AG09319 (cell line): ENCODE results near the gene OR51E2.
"Not testable (repeated sequence)": the region's sequence is repeated elsewhere in the genome, so short reads cannot be mapped to it uniquely, and the experiment has no call there.

Experiments used
- DNase-seq: peaks from one replicate; pipeline ENCODE4 v3.0.0-alpha.2; 2010; ENCODE audit warnings: low read depth; ENCODE audit errors: extremely low read depth
- TF ChIP-seq, protein P1 (sequence below): IDR thresholded peaks from 2 replicates; pipeline ENCODE4 v1.5.1; 2011; ENCODE audit warnings: low read depth, mild to moderate bottlenecking, inconsistent platforms, low read length, moderate library complexity

The OR51E2 gene

DNA sequence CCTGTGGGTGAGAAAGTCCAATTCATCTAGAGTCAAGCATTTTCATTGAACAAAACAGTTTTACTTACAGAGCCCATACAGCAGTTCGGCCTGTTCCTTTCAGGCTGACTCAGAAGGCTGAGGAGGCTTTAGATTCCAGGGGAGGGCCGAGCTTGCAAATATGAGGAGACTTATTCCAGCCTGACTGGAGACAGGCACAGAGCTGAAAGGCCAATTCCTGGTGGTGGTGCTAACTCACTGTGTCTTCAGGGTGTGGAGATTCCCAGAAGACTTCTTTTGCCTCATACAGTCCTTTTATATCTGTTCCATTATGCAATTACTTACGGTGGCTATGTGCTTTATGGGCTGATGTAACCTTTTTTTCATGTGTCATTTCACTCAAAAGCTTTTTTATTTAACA, at the start of gene OR51E2:
OR51E2 (minus strand) TSS at position 269 of the 400 bp plus-strand sequence. CDS start 15,142 bp downstream, outside the sequence.
- TF ChIP-seq, protein P1, sequence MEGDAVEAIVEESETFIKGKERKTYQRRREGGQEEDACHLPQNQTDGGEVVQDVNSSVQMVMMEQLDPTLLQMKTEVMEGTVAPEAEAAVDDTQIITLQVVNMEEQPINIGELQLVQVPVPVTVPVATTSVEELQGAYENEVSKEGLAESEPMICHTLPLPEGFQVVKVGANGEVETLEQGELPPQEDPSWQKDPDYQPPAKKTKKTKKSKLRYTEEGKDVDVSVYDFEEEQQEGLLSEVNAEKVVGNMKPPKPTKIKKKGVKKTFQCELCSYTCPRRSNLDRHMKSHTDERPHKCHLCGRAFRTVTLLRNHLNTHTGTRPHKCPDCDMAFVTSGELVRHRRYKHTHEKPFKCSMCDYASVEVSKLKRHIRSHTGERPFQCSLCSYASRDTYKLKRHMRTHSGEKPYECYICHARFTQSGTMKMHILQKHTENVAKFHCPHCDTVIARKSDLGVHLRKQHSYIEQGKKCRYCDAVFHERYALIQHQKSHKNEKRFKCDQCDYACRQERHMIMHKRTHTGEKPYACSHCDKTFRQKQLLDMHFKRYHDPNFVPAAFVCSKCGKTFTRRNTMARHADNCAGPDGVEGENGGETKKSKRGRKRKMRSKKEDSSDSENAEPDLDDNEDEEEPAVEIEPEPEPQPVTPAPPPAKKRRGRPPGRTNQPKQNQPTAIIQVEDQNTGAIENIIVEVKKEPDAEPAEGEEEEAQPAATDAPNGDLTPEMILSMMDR = no peak
- no peak for DNase-seq

DNA sequence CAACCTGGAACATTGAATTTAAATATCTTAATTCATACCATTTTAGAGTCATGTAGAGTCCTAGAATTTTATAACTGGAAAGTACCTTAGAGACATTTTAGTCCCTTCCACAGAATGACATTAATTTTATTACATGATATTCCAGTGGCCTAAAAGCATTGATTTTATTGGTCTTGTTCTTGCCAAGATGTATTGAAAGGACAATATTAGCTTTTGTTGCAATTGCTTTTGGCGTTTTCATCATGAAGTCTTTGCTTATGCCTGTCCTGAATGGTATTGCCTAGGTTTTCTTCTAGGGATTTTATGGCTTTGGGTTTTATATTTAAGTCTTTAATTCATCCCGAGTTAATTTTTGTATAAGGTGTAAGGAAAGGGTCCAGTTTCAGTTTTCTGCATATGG, 43.1 kb upstream of the OR51E2 start:
- TF ChIP-seq, protein P1 = no peak

DNA sequence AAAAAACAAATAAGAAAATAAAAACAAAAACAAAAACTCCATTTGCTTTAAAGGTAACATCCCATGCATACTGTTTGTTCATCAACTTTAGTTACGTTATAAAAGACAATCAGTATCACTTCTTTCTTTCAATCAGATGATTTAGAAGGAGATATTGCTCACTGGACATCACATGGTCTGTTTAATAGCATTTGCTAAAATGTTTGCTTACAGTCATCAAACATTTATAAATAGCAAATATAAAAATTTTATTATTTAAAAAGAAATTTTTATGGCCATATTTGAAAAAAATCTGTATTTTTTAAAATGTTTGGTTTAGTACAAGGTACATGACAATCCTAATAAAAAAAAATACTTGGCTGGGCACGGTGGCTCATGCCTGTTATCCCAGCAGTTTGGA, 29.5 kb upstream of the OR51E2 start:
- TF ChIP-seq, protein P1 = no peak
- no peak for DNase-seq

More for the DNA sequence above, 43.1 kb upstream of the OR51E2 start:
- DNase-seq = no peak

- not testable (repeated sequence) for DNase-seq
These were observed 25.2 kb upstream of the OR51E2 start for GRCh38 chr11:4722616-4723534.

GRCh38 chr11:4714300-4714699, 16.6 kb upstream of the OR51E2 start:
- no peak for DNase-seq
- TF ChIP-seq, protein P1 = no peak

GRCh38 chr11:4713241-4713640, 15.6 kb upstream of the OR51E2 start:
- no peak for DNase-seq
- TF ChIP-seq, protein P1 = no peak

GRCh38 chr11:4704790-4705334, 7.2 kb upstream of the OR51E2 start:
- TF ChIP-seq, protein P1 = no peak
- DNase-seq = no peak
